GM19043 (cell line): ENCODE data around the gene PTPRZ1.

Experiments
- ATAC-seq: cut with Tn5 transposase; IDR thresholded peaks from one replicate; pipeline ENCODE4 v1.9.1; 2021; ENCODE audit warnings: low read depth; ENCODE audit not compliant: unreplicated experiment

PTPRZ1 gene

GRCh38 chr7:121872831-121873288 lies at the start of gene PTPRZ1:
TSS of gene PTPRZ1 (plus strand) at chr7:121873161. CDS start at chr7:121873500, 339 bp downstream.
- ATAC-seq, result no peak

- ATAC-seq, result no peak
Observed at GRCh38 chr7:121824276-121824675, 48.7 kb upstream of the PTPRZ1 start.

DNA sequence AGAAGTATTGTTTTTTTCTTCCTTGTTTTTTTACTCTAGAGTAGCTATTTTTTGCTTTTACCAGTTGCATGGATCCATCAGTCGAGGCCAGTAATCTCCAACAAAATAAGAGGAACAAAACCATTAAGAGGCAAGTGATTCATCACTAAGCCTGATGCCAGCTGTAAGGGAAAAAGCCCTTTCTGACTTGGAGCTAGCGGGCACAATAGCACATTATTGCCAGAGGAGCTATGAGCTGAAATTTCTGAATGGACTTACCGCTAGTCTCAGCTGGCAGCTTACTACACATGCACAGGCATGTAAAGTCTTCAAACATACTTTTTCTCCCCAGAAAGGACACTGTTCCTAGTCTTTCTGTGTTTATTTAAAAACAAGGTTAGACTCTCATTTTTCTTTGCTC lies 41.6 kb upstream of the PTPRZ1 start:
- no peak for ATAC-seq

DNA sequence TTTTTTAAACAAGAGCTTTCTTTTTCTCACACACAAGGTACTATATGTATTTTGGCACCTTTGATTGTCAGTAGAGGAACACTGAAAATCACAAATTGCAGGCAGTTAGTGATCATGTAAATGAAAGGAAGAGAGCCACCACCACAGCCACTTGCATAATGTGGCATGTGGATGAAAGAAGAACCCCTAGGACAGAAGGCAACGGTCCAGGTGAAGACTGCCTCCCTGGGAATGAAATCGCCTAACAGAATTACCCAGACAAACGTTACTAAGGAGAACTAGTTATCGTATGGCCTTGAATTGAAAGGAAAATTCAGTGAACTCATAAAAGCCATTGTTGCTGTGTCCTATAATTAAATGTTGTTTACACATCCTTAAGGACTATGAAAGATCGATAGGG lies 41.2 kb upstream of the PTPRZ1 start:
- no peak for ATAC-seq

DNA sequence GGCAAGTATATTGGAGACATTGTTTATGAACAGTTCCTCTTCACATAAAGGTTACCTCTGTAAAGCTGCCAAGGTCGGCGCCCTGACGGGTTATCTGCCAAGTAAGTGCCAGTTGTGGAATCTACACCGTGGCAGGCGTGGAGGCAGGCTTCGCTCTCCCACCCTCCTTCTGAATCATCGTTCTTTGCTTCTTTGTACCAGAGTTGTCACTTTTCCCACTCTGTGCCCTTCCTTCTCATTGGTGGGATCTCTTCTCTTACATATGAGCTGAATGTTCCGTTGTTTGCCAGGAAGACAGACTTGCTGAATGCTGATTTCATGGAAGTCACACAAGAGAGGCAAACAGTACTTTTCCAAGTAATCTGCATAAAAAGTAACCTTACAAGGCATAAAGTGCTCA lies 40.6 kb upstream of the PTPRZ1 start:
- no peak for ATAC-seq

- no peak for ATAC-seq
Observed at GRCh38 chr7:121833991-121834390, 39.0 kb upstream of the PTPRZ1 start.

DNA sequence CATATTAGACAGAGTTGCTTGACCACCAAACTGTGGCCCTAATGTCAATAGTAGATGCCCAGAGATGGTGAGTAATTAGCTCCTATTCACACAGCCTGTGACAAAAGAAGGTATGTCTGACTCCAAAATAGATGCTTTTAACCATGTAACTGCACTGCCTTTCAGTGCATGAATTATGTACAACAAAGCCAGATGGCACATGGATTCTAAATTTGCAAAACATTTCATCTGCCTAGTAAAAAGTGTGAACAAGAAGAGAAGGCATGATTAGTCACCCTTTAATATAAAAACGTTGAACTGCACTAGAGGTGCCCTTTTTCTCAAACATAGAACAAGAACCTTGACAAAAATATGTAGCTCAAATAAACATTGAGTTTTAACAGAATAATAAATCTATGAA lies 35.5 kb upstream of the PTPRZ1 start:
- no peak for ATAC-seq

DNA sequence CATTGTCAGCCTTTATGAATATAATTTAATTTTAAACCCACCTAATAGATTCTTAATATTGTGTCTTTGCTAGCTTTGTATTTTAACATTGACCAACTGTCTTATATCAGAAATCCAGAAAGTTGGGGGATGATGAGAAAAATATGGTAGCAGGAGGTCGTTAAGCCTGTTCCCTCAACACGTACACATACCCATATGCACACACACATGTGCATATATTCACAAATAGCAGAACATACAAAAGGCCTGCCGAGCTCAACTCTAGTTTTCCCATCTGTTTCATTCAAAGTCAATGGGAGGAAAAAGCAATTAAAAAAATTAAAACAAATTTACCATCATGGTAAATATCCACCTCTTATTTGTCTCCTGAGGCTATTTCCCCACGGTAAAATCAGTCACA lies 25.9 kb upstream of the PTPRZ1 start:
- ATAC-seq, result no peak

GRCh38 chr7:121853307-121853706 lies 19.7 kb upstream of the PTPRZ1 start:
- no peak for ATAC-seq

GRCh38 chr7:121860953-121861352 lies 12.0 kb upstream of the PTPRZ1 start:
- ATAC-seq, result no peak

DNA sequence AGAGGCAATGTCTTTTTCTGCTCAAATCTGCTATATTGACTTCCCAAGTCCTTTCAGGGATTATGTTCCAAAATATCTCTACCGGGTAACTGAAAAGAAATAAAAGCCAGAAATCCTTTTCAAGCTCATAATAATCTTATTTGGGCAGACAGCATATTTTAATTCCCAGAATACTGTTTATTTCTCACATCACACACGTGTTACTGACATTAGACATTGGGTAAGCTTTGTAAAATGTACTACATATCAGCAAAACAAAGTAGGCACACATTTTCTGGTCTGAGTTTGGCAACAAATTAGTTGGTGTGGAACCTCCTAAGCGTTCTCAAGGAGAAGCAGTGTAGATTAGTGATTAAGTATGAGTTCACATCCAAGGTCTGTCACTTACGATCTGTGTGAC lies 10.4 kb upstream of the PTPRZ1 start:
- ATAC-seq, result no peak

DNA sequence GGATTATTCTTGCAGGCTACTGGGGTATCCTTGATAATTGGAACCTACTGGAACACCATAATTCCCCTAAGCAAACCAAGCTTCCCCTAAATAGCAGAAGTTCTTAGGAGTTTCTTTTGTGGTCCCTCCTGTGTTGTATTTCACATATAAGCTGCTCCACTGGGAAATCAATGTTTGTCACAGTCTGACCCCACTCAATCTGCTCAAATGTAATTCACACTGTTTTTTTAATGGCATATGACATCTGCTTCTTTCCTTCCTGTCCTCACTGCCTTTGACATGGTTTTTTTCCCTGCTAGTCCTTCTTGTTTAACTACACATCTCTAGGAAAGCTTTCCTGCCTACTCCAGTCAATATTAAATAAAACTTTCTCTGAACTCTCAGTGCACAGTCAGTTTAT lies 1.8 kb upstream of the PTPRZ1 start:
- ATAC-seq, result no peak

DNA sequence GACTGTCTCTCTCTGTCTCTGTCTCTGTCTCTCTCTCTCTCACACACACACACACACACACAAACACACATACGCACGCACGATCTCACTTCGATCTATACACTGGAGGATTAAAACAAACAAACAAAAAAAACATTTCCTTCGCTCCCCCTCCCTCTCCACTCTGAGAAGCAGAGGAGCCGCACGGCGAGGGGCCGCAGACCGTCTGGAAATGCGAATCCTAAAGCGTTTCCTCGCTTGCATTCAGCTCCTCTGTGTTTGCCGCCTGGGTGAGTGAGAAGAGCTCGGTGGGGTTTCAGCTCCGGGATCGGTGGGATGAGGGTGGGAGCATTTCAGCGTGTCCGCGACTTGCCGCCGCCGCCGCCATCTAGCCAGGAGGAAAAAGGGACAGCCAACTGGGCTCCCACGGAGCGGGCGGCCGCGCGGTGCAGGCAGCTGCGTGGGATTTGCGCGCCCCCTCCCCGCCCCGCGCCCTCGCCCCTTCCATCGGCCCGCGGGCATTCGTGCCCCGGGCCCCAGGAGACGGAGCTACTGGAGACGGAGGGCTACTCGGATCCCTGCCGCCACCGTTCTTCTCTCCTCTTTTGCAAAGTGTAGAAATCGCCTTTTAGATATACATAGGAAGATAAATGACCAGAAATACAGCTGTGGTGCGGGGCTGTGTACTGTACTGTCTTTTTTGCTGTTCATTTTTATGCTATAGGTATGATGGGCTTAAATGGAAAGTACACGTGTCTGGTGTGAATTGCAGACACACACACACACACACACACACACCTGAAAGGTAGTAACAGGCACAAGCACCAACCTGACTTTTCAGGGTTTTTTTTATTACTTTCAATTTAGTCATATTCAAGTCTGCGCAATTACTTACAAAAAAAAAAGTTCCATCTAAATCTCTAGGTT lies 581 bp downstream of the PTPRZ1 start:
- ATAC-seq, result no peak

DNA sequence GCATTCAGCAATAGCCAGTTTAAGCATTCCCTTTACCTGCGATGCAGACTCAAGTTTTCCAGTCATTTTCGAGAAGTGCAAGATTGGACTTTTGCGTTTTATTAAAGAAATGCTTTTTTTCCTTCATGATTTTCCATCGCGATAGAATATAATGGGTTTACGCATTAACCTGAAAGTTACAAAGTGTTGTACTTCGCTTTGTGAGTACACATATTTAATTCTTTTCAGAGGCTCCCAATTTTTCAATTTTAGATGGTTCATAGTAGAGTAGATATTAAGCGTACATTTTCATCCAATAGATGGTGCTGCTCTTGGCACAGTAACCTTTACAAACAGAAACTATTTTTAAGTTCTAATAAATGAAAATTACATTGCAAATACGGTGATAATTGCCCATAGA lies 1.3 kb downstream of the PTPRZ1 start:
- no peak for ATAC-seq

- no peak for ATAC-seq
Observed at GRCh38 chr7:121875203-121875602, 2.2 kb downstream of the PTPRZ1 start.

DNA sequence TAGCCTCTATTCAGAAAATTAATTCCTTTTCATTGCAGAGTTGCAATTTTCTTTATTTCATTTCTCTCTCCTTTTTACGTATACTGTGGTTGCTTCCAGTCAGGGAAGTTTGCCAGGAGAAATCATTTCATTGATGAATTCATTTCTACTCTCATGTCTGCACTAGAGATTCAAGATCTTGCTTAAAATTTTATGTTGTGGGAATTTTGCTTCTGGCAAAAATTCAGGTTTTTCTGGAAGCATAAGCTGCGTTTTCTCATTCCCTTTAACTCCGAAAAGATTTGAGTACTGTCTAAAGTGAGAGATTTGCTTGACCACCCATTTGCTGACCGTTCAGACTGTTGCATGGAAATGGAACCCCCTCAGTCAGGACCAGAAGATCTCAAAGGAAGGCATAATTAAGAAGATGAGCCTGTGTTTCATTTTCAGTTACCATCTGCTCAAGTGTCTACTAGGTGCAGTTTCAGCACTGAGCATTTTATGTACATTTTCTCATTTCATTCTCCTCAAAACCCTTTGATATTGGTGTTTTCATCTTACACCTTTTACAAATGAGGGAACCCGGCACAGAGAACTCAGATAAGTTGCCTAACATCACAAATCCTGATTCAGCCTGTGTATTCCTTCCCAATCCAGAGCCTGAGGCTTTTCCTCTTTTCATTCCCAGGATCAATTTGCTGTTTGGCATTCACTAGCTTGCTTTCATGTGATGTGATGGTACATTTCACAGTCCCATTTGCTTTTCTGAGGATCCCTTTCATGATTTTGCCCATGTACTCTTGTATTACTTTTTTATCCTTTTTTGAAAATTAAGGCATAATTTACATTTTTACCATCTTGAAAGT lies 3.9 kb downstream of the PTPRZ1 start:
- ATAC-seq, result no peak

DNA sequence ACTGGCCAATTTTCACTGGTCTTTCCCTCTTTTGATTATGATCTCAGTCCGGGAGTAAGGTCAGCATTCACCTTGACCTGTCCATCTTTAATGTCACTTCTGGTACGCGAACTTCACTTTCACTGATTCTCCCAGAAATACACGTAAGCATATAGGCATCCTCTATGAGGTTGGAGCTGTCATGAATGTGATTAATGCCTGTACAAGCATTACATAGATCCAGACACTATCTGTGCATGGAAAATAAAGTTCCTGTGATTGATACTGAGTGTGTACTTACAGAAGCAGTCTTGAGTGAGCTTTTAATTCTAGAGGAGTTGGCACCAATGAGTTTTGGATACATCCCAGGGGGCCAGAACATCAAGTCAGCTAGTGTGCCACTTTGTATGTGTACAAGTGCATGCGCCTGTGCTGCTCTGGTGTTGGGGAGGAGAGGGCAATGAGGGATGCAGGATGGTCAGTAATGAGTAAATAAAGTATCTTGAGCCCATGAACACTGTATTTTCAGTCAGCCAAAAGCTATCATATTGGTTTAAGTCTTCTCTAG lies 6.0 kb downstream of the PTPRZ1 start:
- ATAC-seq, result no peak

DNA sequence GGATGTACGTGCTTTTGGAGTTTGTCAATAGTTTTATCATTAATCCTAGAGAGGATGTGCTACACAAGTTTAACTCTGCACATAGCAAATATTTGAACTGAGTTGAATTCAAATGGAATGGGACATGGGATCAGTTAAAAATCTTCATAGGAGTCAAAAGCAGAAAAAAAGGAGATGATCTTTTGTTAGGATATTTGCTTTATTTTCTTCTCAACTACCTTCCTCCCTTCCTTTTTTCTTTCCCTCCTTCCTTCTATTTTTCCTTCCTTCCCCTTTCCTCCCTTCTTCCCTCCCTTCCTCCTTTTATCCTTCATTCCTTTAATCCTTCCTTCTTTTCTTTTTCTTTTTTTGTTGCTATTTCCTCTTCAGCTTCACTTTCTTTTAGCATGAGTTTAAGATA lies 6.6 kb downstream of the PTPRZ1 start:
- ATAC-seq, result no peak

DNA sequence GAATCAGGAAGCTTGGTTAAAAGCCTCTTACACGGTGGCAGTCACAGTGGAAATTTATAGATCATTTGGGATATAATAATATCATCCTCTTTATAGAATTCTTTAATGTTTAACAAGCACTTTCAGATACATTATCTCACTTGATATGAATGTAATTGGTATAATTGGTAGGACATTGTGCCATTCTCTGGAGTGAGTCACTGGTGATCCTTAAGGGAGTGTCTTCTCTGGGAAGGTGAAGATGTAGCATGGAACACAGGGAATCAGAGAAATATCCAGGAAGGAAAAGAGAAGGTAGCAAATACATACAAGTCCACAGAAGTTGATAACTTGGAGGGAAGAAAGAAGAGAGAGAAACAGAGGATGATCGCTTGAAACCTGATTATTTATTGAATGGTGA lies 9.8 kb downstream of the PTPRZ1 start:
- ATAC-seq, result no peak

- ATAC-seq, result no peak
Observed at GRCh38 chr7:121885166-121885920, 12.4 kb downstream of the PTPRZ1 start.

DNA sequence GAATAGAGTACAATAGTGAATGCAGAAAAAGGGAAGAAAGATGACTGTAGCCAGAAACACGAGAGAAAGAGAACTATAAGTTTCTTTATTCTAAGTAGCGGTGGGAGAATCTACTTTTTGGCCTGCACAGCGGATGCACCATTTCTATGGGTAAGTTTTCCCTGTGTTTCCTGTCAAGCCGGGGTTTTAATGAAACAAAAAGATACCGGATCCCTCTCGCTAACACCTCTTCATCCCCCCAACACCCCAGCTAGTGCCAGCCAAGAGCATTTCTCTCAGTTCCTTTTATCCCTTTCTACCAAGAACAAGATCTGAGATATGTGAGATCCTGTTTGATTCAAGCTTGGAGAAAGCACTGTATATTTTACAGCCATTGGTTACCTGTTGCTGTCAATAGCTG lies 14.7 kb downstream of the PTPRZ1 start:
- no peak for ATAC-seq
